ENCODE data around the gene SYNJ2.
A peak's percentile ranks its signal among the peaks of the same experiment; 100 is the strongest.

SYNJ2 gene

DNA sequence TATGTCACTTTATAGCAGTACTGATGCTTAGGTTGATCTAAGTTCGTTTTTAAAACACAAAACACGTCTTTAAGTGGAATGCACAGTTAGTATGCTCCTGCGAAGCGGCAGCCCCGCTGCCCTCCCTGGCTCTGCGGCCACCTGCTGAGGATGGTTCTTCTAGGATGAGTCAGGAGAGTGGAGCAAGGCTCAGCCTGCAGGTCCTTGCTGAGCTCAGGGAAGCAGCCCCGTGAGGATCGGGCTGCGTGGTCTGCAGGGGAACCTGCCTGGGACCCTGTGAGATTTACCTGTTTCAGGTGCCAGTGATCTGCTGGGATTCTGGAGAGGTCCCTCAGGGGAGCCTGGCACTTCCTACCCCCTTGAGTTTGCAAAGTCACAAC is 57.5 kb downstream of the SYNJ2 start:
- no peak for DNase-seq (ENCODE audit: low spot score)
- TF ChIP-seq, protein P1, sequence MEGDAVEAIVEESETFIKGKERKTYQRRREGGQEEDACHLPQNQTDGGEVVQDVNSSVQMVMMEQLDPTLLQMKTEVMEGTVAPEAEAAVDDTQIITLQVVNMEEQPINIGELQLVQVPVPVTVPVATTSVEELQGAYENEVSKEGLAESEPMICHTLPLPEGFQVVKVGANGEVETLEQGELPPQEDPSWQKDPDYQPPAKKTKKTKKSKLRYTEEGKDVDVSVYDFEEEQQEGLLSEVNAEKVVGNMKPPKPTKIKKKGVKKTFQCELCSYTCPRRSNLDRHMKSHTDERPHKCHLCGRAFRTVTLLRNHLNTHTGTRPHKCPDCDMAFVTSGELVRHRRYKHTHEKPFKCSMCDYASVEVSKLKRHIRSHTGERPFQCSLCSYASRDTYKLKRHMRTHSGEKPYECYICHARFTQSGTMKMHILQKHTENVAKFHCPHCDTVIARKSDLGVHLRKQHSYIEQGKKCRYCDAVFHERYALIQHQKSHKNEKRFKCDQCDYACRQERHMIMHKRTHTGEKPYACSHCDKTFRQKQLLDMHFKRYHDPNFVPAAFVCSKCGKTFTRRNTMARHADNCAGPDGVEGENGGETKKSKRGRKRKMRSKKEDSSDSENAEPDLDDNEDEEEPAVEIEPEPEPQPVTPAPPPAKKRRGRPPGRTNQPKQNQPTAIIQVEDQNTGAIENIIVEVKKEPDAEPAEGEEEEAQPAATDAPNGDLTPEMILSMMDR (IDR thresholded peaks at IDR 0.05; ENCODE audit: extremely low read depth, missing control alignments) = no peak

DNA sequence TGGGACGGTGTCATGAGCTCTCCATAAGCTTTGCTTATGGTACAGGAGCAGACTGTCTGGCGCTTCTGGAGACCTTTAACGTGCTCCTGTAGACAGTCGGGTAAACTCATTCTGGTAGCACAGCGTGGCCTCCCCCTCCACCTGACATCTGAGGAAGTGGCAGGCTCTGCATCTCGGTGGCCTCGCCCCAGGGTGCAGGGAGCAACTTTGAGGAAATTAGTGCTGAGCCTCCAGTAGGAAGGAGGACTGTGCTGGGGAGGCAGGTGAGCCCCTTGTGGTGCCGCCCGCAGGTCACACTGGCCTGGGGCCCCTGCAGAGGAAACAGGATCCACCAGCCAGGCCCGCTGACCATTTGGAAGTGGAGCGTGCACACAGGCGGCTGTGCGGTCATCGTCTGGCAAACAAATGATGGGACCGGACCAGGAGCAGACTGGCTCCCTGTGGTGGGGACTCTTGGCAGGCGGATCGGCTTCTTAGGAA is 57.9 kb downstream of the SYNJ2 start:
- no peak for DNase-seq (ENCODE audit: low spot score)
- TF ChIP-seq, protein P1 (IDR thresholded peaks at IDR 0.05; ENCODE audit: extremely low read depth, missing control alignments) = no peak

DNA sequence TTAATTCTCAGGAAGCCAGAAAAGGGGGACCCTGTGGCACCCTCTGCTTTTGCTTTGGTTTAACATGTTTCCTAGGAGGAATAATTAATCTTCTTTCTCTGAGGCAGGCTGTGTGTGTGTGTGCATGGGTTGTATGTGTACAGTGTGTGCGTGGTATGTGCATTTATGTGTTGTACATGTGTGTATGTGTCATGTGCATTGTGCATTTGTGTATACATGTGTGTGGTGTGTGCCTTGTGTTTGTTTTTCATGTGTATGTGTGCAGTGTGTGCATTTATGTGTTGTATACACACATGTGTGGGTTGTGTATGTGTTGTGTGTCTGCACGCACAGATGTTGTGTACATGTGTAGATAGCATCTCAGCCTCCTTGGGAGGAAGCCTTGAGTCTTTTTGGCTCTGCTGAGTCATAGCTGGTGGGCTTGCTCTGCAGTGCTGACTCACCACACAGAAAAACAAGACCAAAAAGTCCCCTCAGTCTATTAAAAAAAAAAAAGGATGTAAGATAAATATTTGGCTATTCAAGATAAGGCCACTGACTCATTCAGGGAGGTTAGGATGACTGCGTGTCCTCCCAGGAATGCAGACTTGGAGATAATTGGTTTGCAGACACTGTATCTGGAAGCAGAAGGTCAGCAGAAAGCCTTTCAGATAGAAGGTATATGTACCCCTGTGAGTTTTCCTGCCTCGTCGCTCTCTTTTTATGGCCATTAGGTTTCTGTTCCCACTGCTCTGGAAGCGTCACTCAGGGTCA is 58.6 kb downstream of the SYNJ2 start:
- TF ChIP-seq, protein P1 (IDR thresholded peaks at IDR 0.05; ENCODE audit: extremely low read depth, missing control alignments) = no peak
- DNase-seq (ENCODE audit: low spot score) = peak; percentile 58

DNA sequence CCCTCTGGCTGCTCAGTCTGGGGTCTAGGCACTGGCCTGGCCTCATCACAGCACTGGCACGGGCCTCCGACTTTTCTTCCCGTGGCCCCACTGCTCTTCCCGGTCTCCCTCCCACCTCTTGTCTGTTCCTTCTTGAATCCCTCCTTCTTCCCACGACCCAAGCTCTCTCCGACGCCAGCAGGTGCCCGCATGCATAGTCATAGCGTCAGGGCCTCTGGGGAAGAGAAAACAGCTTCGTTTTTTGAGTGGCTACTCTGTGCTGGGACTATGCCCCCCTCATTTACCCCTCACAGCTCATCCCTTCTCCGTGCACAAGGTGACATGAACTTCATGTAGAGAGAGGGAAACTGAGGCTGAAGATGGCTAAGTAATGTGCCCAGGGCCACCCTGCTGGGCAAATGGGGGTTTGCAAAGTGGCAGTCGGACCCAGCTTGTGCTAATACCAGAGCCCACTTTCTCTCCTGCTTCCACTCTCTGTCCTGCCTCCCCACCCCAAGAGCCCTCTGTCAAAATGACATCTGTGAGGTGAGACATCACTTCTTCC is 59.2 kb downstream of the SYNJ2 start:
- TF ChIP-seq, protein P1 (IDR thresholded peaks at IDR 0.05; ENCODE audit: extremely low read depth, missing control alignments) = no peak
- no peak for DNase-seq (ENCODE audit: low spot score)

DNA sequence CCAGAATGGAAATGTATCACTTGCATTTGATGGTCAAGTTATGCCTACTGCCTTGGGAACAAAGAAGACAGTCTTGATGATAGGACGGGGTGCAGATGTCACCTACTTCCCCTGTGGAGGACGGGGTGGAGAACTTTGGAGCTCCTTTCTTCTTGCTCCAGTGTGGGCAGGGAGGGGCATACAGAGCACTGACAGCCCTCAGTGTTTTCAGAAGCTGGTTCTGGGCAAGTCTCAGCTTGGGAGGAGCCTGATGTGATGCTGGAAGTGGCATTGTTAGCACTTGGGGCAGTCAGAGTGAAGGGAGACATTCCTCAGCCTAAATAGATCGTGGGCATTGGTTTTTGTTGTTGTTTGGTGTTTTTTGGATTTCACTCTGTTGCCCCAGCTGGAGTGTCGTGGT is 59.7 kb downstream of the SYNJ2 start:
- TF ChIP-seq, protein P1 (IDR thresholded peaks at IDR 0.05; ENCODE audit: extremely low read depth, missing control alignments) = no peak
- no peak for DNase-seq (ENCODE audit: low spot score)

DNA sequence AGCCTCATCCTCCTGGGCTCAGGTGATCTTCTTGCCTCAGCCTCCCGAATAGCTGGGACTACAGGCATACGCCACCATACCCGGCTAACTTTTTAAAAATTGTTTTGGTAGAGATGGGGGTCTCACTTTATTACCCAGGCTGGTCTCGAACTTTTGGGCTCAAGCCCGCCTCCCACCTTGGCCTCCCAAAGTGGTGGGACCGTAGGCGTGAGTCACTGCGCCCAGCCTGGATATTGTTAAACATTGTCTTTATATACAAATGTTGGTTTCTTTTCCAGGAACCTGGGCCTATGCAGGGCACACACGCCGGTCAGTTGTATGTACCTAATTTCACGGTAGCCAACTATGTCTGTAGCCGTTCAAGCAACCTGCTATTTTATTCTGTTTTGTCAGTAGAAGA is 60.1 kb downstream of the SYNJ2 start:
- DNase-seq (ENCODE audit: low spot score) = no peak
- TF ChIP-seq, protein P1 (IDR thresholded peaks at IDR 0.05; ENCODE audit: extremely low read depth, missing control alignments) = no peak

DNA sequence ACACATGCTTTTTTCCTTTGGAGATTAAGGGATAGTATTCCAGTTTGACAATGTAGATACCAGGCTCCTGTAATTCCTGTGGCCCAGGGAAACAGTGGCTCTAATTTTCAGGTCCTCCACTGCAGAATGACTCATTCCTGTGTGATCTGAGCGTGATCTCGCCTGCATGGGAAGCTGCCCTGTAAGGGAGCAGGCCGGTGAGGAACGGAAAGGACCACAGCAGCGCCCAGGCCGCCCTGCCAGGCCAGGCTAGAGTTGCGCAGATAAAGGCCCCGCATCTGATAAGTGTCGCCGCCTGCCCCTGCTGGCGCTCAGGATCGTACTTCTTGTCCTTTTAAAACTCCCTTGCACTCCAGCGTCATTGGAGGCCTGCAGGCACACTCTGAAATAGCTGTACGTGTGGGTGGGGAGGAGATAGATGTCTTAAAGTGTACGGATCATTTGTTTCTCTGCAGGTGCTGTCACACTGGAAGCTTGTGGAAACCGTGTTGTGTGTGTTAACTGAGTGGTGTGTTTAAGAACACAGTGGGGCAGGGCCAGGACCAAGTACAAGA is 60.7 kb downstream of the SYNJ2 start:
- DNase-seq (ENCODE audit: low spot score) = no peak
- TF ChIP-seq, protein P1 (IDR thresholded peaks at IDR 0.05; ENCODE audit: extremely low read depth, missing control alignments) = no peak

All from GM20000 (cell line).